BJ (cell line): ENCODE results near the gene FIBCD1. TPM values are rescaled to one million over a fixed set of nuclear protein-coding genes. Genes with fewer than 3 reads are reported as not detected.

Experiments used
- CTCF ChIA-PET: fragments of 350-600 bp; formaldehyde crosslinking; extraction: SDS; loops from one replicate; lab custom pipeline; 2021; ENCODE audit warnings: antibody characterized with exemption, inconsistent platforms; lab: Yijun Ruan, JAX
- POLR2A ChIA-PET: fragments of 300-600 bp; sonication (Branson Sonifier 250); formaldehyde crosslinking; extraction: SDS; loops from one replicate; lab custom pipeline; 2021; ENCODE audit warnings: antibody characterized with exemption; lab: Charles Lee
- DNase-seq: peaks from one replicate; pipeline ENCODE4 v3.0.0-alpha.2; 2011; ENCODE audit warnings: low read depth
- H3K27me3 ChIP-seq: 2 replicates; pipeline ENCODE4 v1.6.0; 2011; ENCODE audit warnings: low read length; ENCODE audit not compliant: control insufficient read depth, insufficient read depth
- H3K36me3 ChIP-seq: 2 replicates; pipeline ENCODE4 v1.5.1; 2011; ENCODE audit warnings: low read length; ENCODE audit not compliant: control insufficient read depth, insufficient read depth
- H3K4me3 ChIP-seq: 2 replicates; pipeline ENCODE4 v1.5.1; 2011; ENCODE audit warnings: low read depth, mild to moderate bottlenecking, control low read depth, low read length
- CTCF ChIP-seq: IDR thresholded peaks from 2 replicates; pipeline ENCODE4 v1.5.1; 2011; ENCODE audit warnings: low read depth, mild to moderate bottlenecking, control low read depth, inconsistent platforms, low read length, moderate library complexity; ENCODE audit not compliant: insufficient read depth
- polyA plus RNA-seq: library from polyadenylated mRNA; depleted of rRNA; stranded (reverse); fragments of >200 nt; gene quantifications from 2 replicates; pipeline ENCODE4 v1.2.3, GENCODE V29; 2011

The FIBCD1 gene
- polyA plus RNA-seq, 1 experiment = 1.4 TPM

GRCh38 chr9:130935648-130936271 is 3.3 kb downstream of the FIBCD1 start:
- DNase-seq = no peak
- Histone ChIP-seq H3K36me3 (no peaks in the 10 kb centered on the region), H3K4me3 (no peak overlapping the region), H3K27me3 (no peaks in the 10 kb centered on the region; the same call in 1 of the 2 replicates)
- ChIA-PET POLR2A (interaction anchor here (0.6 kb wide), 1 partner anchor 32 kb away, joined by 3 read pairs; no protein-coding TSS in a partner anchor), CTCF (interaction anchor here (0.7 to 4.6 kb wide), 13 partner anchors 10 to 246 kb away, joined by 3 to 23 read pairs (median 4); no protein-coding TSS in a partner anchor)
- TF ChIP-seq CTCF = no peak

GRCh38 chr9:130934702-130935647 is 4.1 kb downstream of the FIBCD1 start:
- no peak for DNase-seq
- Histone ChIP-seq H3K4me3 (no peak overlapping the region), H3K36me3 (no peaks in the 10 kb centered on the region), H3K27me3 (no peaks in the 10 kb centered on the region)
- no peak for TF ChIP-seq CTCF
- POLR2A ChIA-PET = interaction anchor here (1.0 kb wide), 1 partner anchor 21 kb away, joined by 4 read pairs; no protein-coding TSS in a partner anchor
- CTCF ChIA-PET = interaction anchor here (1.0 to 4.6 kb wide), 6 partner anchors 10 to 228 kb away, joined by 3 to 23 read pairs (median 4); no protein-coding TSS in a partner anchor

GRCh38 chr9:130934246-130934645 is 4.8 kb downstream of the FIBCD1 start:
- Histone ChIP-seq H3K27me3 (no peaks in the 10 kb centered on the region), H3K36me3 (no peaks in the 10 kb centered on the region), H3K4me3 (no peak overlapping the region)
- TF ChIP-seq CTCF = no peak
- no peak for DNase-seq
- POLR2A ChIA-PET = interaction anchor here (1.0 kb wide), 1 partner anchor 21 kb away, joined by 4 read pairs; no protein-coding TSS in a partner anchor
- CTCF ChIA-PET = interaction anchor here (0.6 to 4.6 kb wide), 5 partner anchors 9 to 233 kb away, joined by 3 to 23 read pairs (median 4); no protein-coding TSS in a partner anchor

- Histone ChIP-seq H3K27me3 (no peaks in the 10 kb centered on the region), H3K4me3 (no peak overlapping the region), H3K36me3 (no peaks in the 10 kb centered on the region)
- POLR2A ChIA-PET = no interaction called here
- peak; percentile 45 for DNase-seq
- CTCF ChIA-PET = interaction anchor here (0.6 to 4.6 kb wide), 11 partner anchors 29 to 233 kb away, joined by 3 to 23 read pairs (median 3); no protein-coding TSS in a partner anchor
- TF ChIP-seq CTCF = no peak
These were observed 5.7 kb downstream of the FIBCD1 start for GRCh38 chr9:130933114-130934046.
